HG03457 (cell line): Measurements from ENCODE around the gene EMX2.

Source experiments
- ATAC-seq: cut with Tn5 transposase; IDR thresholded peaks from one replicate; pipeline ENCODE4 v1.9.1; 2021; ENCODE audit warnings: moderate number of reproducible peaks; ENCODE audit not compliant: unreplicated experiment

The EMX2 gene

GRCh38 chr10:117531371-117532002, 11.1 kb upstream of the EMX2 start:
- ATAC-seq, result no peak

GRCh38 chr10:117532003-117532385, 10.6 kb upstream of the EMX2 start:
- ATAC-seq, result no peak

DNA sequence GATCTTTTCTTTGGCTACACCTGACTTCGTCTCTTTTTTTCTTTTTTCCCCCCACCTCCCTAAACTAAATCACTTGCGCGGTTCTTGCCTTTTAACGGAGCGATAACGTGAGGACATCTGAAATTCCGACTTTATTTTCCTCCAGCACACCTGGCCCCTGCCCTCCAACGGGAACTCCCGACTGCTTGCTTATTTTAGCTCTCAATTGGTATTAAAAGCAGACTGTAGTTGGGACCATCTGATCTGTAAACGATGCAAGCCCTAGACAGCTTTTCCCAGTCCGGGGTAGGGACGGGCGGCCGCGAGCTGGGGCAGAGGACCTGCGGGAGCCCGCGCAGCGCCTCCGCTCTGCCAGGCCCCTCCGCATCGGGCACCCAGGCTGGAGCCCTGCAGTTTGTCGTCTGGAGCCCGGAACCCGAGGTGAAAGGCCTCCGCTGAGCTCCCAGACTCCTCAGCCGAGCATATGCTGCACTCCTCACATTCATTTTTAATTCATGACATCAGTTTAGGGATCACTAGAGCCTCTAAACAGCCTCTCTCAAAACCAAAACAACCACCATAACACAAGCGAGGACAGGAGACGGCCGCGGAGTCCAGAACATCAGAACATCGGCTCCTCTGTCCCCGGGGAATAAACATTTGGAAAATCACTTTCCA, 10.0 kb upstream of the EMX2 start:
- ATAC-seq, result no peak

DNA sequence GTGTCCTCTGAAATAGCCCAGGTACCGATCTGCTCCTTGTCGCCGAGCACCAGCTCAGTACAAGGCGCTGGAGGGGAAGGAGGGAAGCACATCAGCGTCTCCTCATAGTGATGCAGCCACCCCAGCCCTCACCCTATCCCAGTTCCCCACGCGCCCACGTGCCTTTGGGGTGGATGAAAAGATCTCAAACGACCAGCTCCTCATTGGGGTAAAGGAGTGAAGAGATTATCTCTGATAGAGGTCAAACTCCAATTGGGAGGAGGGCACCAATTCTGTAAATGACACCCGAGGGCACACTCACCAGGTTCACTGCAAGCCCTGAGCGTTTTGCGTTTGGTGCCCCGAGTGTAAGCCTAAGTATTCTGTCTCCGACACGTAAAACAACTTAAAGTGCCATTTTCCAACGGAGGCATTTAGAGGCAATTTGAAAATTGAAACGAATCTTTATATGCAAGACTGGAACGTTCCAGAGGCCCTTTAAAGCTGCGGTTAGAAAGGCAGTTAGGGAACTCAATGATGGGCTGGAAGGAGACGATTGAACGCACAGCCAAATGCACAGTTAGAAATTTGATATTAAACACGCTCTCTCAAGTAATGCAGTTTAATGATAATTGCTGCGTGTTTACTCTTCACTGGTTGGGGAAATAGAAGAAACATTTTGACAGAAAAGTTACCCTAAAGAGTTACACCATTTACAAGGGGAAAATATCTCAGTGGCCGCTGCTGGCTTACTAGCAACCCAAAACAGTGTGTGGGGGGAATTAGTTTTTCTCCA, 8.9 kb upstream of the EMX2 start:
- no peak for ATAC-seq

- no peak for ATAC-seq
Observed at GRCh38 chr10:117534321-117535297, 7.9 kb upstream of the EMX2 start.

- ATAC-seq, result no peak
Observed at GRCh38 chr10:117535298-117536071, 7.1 kb upstream of the EMX2 start.

GRCh38 chr10:117536072-117536865, 6.3 kb upstream of the EMX2 start:
- ATAC-seq, result no peak

GRCh38 chr10:117536866-117537435, 5.6 kb upstream of the EMX2 start:
- no peak for ATAC-seq

DNA sequence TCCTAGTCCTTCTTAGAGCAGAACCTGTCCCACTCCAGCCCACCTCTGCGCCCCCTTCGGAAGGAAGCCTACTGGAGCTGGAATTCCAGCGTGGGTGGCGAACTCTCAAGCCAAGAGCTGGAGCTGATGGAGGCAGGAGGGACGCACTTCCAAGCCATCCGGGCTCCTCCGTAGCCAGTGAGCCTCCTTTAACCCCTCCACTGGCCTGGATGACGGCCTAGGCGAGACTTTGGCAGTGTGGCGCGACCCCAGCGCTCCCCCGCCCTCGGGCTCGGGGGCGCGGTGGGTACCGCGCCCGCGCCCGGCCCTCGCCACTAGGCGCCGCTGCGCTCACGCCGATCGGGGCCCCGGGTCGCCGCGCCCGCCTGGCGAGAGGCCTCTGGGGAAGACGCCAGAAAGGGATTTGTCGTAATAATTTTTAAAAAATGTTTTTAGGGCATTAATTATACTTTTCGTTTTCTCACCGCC, 5.1 kb upstream of the EMX2 start:
- no peak for ATAC-seq

- no peak for ATAC-seq
Observed at GRCh38 chr10:117537904-117538524, 4.5 kb upstream of the EMX2 start.

- ATAC-seq, result no peak
Observed at GRCh38 chr10:117539361-117539773, 3.2 kb upstream of the EMX2 start.

DNA sequence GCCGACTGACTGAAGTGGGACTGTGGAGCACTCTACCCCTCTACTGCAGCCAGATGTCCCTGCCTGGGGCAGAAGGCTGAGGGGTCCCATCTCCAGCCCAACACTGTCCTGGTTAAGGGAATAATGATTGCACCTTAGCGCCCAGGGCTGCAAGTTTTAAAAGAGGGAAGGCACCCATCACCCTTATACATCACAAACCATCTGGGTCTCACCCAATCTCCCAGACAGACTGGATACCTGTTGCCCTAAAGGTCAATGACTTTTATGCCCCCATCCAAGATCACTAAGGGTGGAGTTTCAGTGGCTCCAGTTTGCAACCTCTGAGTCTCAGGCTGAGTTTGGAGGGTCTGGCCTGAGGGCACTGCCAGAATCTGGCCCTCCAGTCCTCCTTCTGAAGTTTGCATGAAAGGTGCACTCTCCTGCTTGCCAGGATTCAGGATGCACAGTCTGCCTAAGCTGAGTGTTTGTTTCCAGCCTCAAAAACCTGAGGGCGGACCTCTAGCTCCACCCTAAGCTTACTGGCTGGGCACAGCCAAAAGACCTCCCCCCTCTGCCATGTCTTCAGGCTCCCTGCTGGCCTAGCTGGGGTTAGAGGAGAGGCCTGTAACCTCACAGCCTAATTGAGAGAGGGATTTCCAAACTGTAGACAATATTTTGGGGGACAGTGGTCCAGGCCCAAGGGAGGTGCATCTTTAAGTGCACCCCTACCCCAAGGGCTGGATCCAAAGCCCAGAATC, 2.5 kb upstream of the EMX2 start:
- no peak for ATAC-seq

GRCh38 chr10:117540640-117541404, 1.7 kb upstream of the EMX2 start:
- ATAC-seq, result no peak

- no peak for ATAC-seq
Observed at GRCh38 chr10:117541405-117541908, 1.1 kb upstream of the EMX2 start.

GRCh38 chr10:117541909-117542705, 439 bp upstream of the EMX2 start:
- ATAC-seq, result no peak
